Keratinocyte (primary cell): ENCODE measurements around the gene TPPP3. TPM values are rescaled to one million over a fixed set of nuclear protein-coding genes. Genes with fewer than 3 reads are reported as not detected.

Source experiments
- DNase-seq: peaks from one replicate; pipeline ENCODE4 v3.0.0-alpha.2; 2011; ENCODE audit warnings: low read depth, missing footprints, low spot score
- FAIRE-seq: peaks from 2 replicates; lab custom pipeline; 2011; peaks lifted over from hg19 to GRCh38; lab: Jason Lieb, UNC
- H2AFZ ChIP-seq: 2 replicates; pipeline ENCODE4 v1.6.0; 2012; ENCODE audit warnings: low read length, control low read depth, inconsistent platforms; ENCODE audit not compliant: control insufficient read depth
- H3K27ac ChIP-seq: 2 replicates; pipeline ENCODE4 v1.5.1; 2011; ENCODE audit warnings: low read length; ENCODE audit not compliant: control insufficient read depth, insufficient read depth
- H3K27me3 ChIP-seq: 3 replicates; pipeline ENCODE4 v1.6.0; 2011; ENCODE audit warnings: low read length; ENCODE audit not compliant: control insufficient read depth, insufficient read depth; ENCODE audit errors: extremely low read depth
- H3K36me3 ChIP-seq, 2 experiments: 2 replicates in 1 of 2; 3 replicates in 1 of 2; pipeline ENCODE4 v1.5.1; 2011; ENCODE audit warnings: low read length in 2 of 2, mild to moderate bottlenecking in 1 of 2; ENCODE audit not compliant: control insufficient read depth in 2 of 2, insufficient read depth in 2 of 2; ENCODE audit errors: extremely low read depth in 1 of 2
- H3K4me1 ChIP-seq: 3 replicates; pipeline ENCODE4 v1.5.1; 2011; ENCODE audit warnings: low read length; ENCODE audit not compliant: control insufficient read depth, insufficient read depth; ENCODE audit errors: extremely low read depth
- H3K4me2 ChIP-seq: 3 replicates; pipeline ENCODE4 v1.6.0; 2011; ENCODE audit warnings: low read depth, low read length; ENCODE audit not compliant: control insufficient read depth, insufficient read depth; ENCODE audit errors: extremely low read depth
- H3K4me3 ChIP-seq, 3 experiments: fragments of 200-600 bp in 1 of 3; sonication (generic) in 1 of 3; 2 replicates in 2 of 3; 3 replicates in 1 of 3; pipeline ENCODE4 v1.5.1; 2011 to 2016; ENCODE audit warnings: low read length in 3 of 3, mild to moderate bottlenecking in 3 of 3, control low read depth in 2 of 3, inconsistent platforms in 1 of 3, low read depth in 1 of 3, mixed read lengths in 1 of 3, mixed run types in 1 of 3, moderate library complexity in 1 of 3; ENCODE audit not compliant: control insufficient read depth in 2 of 3, insufficient read depth in 2 of 3; ENCODE audit errors: extremely low read depth in 1 of 3
- H3K79me2 ChIP-seq: 2 replicates; pipeline ENCODE4 v1.6.0; 2012; ENCODE audit warnings: low read length; ENCODE audit not compliant: control insufficient read depth, insufficient read depth
- H3K9ac ChIP-seq: 3 replicates; pipeline ENCODE4 v1.6.0; 2011; ENCODE audit warnings: low read length; ENCODE audit not compliant: control insufficient read depth, insufficient read depth; ENCODE audit errors: extremely low read depth
- H3K9me1 ChIP-seq: 3 replicates; pipeline ENCODE4 v1.6.0; 2011; ENCODE audit warnings: low read length; ENCODE audit not compliant: control insufficient read depth, insufficient read depth; ENCODE audit errors: extremely low read depth
- H3K9me3 ChIP-seq: 2 replicates; pipeline ENCODE4 v1.5.1; 2012; ENCODE audit warnings: low read depth, low read length; ENCODE audit not compliant: control insufficient read depth
- H4K20me1 ChIP-seq: 3 replicates; pipeline ENCODE4 v1.6.0; 2011; ENCODE audit warnings: low read length; ENCODE audit not compliant: control insufficient read depth, insufficient read depth; ENCODE audit errors: extremely low read depth
- CTCF ChIP-seq, 3 experiments: IDR thresholded peaks in 1 of 3; conservative IDR thresholded peaks in 1 of 3; optimal IDR thresholded peaks in 1 of 3; 2 replicates in 2 of 3; 3 replicates in 1 of 3; pipeline versions ENCODE3 to v1.5.1; 2011; ENCODE audit warnings: low read length in 3 of 3, mild to moderate bottlenecking in 3 of 3, moderate library complexity in 2 of 3, control low read depth in 1 of 3, inconsistent platforms in 1 of 3; ENCODE audit not compliant: insufficient read depth in 2 of 3; ENCODE audit errors: extremely low read depth in 1 of 3
- EZH2 ChIP-seq: IDR thresholded peaks from one replicate; pipeline ENCODE4 v1.6.1; 2012; ENCODE audit warnings: inconsistent platforms, mild to moderate bottlenecking, low read length, moderate library complexity
- dilution Hi-C: fragments of 300-500 bp; cut with MboI; formaldehyde crosslinking; loops from one replicate; pipeline ENCODE4 v1.7.0; 2020; ENCODE audit warnings: low sequenced_read_pairs; ENCODE audit not compliant: extremely low pct_ligation_motif_present
- polyA plus RNA-seq, 5 experiments: library from polyadenylated mRNA; depleted of rRNA in 3 of 5; stranded (reverse) in 3 of 5; stranded (forward) in 1 of 5; unstranded in 1 of 5; fragments of >200 nt; gene quantifications; 1 replicate in 1 of 5; 2 replicates in 3 of 5; 3 replicates in 1 of 5; pipeline versions ENCODE4 v1.2.1 to v1.2.3, GENCODE V29; 2011 to 2012; ENCODE audit warnings: missing spikeins in 2 of 5, low read depth in 1 of 5, low replicate concordance in 1 of 5

TPPP3 gene
- polyA plus RNA-seq, 1 donor (not counting 4 experiments of a cell fraction or from before 2014, with no cell fraction given) = 0.96 TPM

GRCh38 chr16:67386861-67387455 is 6.3 kb downstream of the TPPP3 start:
- Histone ChIP-seq H3K36me3 (no peaks in the 10 kb centered on the region), H2AFZ (no peak overlapping the region), H3K9me3 (no peaks in the 10 kb centered on the region), H3K4me1 (no peaks in the 10 kb centered on the region), H4K20me1 (no peaks in the 10 kb centered on the region), H3K4me3 (no peak overlapping the region), H3K9ac (no peak overlapping the region), H3K27ac (no peak overlapping the region), H3K9me1 (no peaks in the 10 kb centered on the region), H3K4me2 (no peak overlapping the region), H3K27me3 (peaks cover 8% of the 10 kb centered on the region), H3K79me2 (no peaks in the 10 kb centered on the region)
- dilution Hi-C loops = no loop called here
- FAIRE-seq = no peak
- DNase-seq = no peak
- TF ChIP-seq EZH2 = no peak
- no peak for TF ChIP-seq CTCF (optimal IDR thresholded peaks at IDR 0.05 in 1 of 3, IDR thresholded peaks at IDR 0.05 in 1 of 3, conservative IDR thresholded peaks at IDR 0.05 in 1 of 3; ENCODE audit: extremely low read depth in 1 of 3, insufficient read depth in 2 of 3, low read length in 3 of 3)

GRCh38 chr16:67384778-67385510 is 8.4 kb downstream of the TPPP3 start:
- dilution Hi-C loops = no loop called here
- H3K36me3 ChIP-seq = no peaks in the 10 kb centered on the region
- no peak for TF ChIP-seq CTCF (optimal IDR thresholded peaks at IDR 0.05 in 1 of 3, IDR thresholded peaks at IDR 0.05 in 1 of 3, conservative IDR thresholded peaks at IDR 0.05 in 1 of 3; ENCODE audit: extremely low read depth in 1 of 3, insufficient read depth in 2 of 3, low read length in 3 of 3)
- TF ChIP-seq EZH2 = no peak
- DNase-seq (no peak), FAIRE-seq (no peak)
- H4K20me1 ChIP-seq = no peaks in the 10 kb centered on the region
- no peak overlapping the region for H3K27ac ChIP-seq
- no peaks in the 10 kb centered on the region for H3K79me2 ChIP-seq
- no peaks in the 10 kb centered on the region for H3K4me1 ChIP-seq
- H3K4me3 ChIP-seq = no peak overlapping the region
- no peaks in the 10 kb centered on the region for H3K9me3 ChIP-seq
- H3K27me3 ChIP-seq = peaks cover 3% of the 10 kb centered on the region
- H3K9me1 ChIP-seq = no peaks in the 10 kb centered on the region
- H3K4me2 ChIP-seq = no peak overlapping the region
- H3K9ac ChIP-seq = no peak overlapping the region
- H2AFZ ChIP-seq = no peak overlapping the region
